ENCODE data around the gene PRDM7. TPM values are rescaled to one million over a fixed set of nuclear protein-coding genes. Genes with fewer than 3 reads are reported as not detected.

PRDM7 gene
- total and polyA plus RNA-seq, 2 of the 8 experiments (the other 6 are each of a cell fraction or from before 2014, with no cell fraction given), result 0.02 TPM; not detected in 1

DNA sequence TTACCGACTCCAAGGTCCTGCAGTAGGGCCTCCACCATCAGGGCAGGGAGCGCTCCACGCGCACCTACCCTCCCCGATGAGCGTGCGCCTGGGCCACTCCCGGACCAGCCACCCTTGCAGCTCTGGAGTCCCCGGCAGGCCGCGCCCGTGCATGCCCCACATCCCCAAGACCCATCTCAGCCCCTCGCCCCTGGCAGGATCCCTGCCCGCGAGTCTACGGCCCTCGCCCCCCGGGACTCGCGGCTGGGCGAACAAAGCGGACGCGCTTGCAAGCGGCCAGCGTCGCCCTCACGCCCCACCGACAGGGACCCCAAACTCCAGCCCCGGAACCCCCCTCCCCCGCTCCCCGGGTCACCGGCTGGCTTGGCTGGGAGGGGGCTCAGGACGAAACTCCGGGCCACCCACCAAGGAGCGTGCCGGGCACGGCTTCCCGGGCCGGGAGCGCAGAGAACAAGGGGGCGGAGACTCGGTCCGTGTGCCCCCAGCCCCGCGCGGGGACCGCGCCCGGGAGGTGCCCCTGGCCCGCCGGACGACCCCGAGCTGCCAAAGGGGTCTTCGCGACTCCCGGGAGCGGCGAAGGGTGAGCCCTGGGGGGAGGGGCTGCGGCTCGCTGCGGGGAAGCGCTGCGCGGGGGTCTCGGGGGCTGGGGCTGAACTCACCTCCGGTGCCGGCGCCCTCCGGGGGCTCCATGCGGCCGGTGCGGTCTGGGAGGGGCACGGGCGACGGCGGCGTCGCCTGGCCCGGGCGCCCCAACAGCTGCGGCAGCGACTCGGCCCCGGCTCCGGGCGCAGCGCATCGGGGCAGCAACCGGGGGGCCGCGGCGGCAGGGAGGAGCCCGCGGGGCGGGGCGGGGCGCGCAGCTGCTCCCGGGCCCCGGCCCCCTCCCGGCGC, 58.2 kb downstream of the PRDM7 start, which contains the start of gene DBNDD1 (continued):
- TF ChIP-seq, protein P1, sequence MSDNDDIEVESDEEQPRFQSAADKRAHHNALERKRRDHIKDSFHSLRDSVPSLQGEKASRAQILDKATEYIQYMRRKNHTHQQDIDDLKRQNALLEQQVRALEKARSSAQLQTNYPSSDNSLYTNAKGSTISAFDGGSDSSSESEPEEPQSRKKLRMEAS (IDR thresholded peaks at IDR 0.05), result no peak
- TF ChIP-seq POLR2A (IDR thresholded peaks at IDR 0.05; ENCODE audit: control extremely low read depth in 1 of 2, low read depth in 2 of 2, low read length in 2 of 2) (peak in 1 of 2 experiments; percentile 33; a peak in 1 of 3 replicates), YY1 (IDR thresholded peaks at IDR 0.05; ENCODE audit: low read depth, low read length) (no peak), SUZ12 (IDR thresholded peaks at IDR 0.05; ENCODE audit: low read length) (0 out of 2 replicates have a peak, but pooled peaks have one; percentile 34)

Data from H1 (cell line).